HCT116 (cell line): Measurements from ENCODE around the gene ENHO.

ENCODE experiments used
- ATF3 ChIP-seq: IDR thresholded peaks from 2 replicates; pipeline ENCODE4 v1.6.1; 2012
- CEBPB ChIP-seq: IDR thresholded peaks from 2 replicates; pipeline ENCODE4 v1.6.1; 2012; ENCODE audit warnings: low read depth
- CTCF ChIP-seq, 3 experiments: fragments of 200-600 bp in 1 of 3; sonication (generic) in 1 of 3; IDR thresholded peaks in 2 of 3; conservative IDR thresholded peaks in 1 of 3; 2 replicates each; pipeline ENCODE4 v1.5.1; 2012 to 2017; ENCODE audit warnings: low read depth in 2 of 3, low read length in 2 of 3, antibody characterized with exemption in 1 of 3, borderline replicate concordance in 1 of 3, control low read depth in 1 of 3, mild to moderate bottlenecking in 1 of 3, mixed read lengths in 1 of 3, mixed run types in 1 of 3, moderate library complexity in 1 of 3; ENCODE audit not compliant: insufficient read depth in 1 of 3
- EGR1 ChIP-seq: IDR thresholded peaks from 2 replicates; pipeline ENCODE4 v1.6.1; 2012; ENCODE audit warnings: low read depth
- ELF1 ChIP-seq: IDR thresholded peaks from 2 replicates; pipeline ENCODE4 v1.6.1; 2012; ENCODE audit warnings: low read depth, borderline replicate concordance
- EZH2 ChIP-seq: fragments of 200-600 bp; sonication (generic); IDR thresholded peaks from 2 replicates; pipeline ENCODE4 v1.6.1; 2017; ENCODE audit warnings: antibody characterized with exemption, mixed run types
- EZH2phosphoT487 ChIP-seq: fragments of 200-600 bp; IDR thresholded peaks from 2 replicates; pipeline ENCODE4 v1.6.1; 2018; ENCODE audit warnings: antibody characterized with exemption, borderline replicate concordance
- JUND ChIP-seq: IDR thresholded peaks from 2 replicates; pipeline ENCODE4 v1.6.1; 2012
- POLR2A ChIP-seq: IDR thresholded peaks from 2 replicates; pipeline ENCODE4 v1.7.0; 2011; ENCODE audit warnings: borderline replicate concordance; ENCODE audit not compliant: insufficient read depth, insufficient read length; ENCODE audit errors: extremely low read depth
- POLR2AphosphoS5 ChIP-seq: IDR thresholded peaks from 2 replicates; pipeline ENCODE4 v1.6.1; 2011; ENCODE audit warnings: mild to moderate bottlenecking, low read depth, low read length, moderate library complexity
- REST ChIP-seq: IDR thresholded peaks from 2 replicates; pipeline ENCODE4 v1.6.1; 2012; ENCODE audit warnings: low read depth
- SIN3A ChIP-seq: IDR thresholded peaks from 2 replicates; pipeline ENCODE4 v1.6.1; 2012; ENCODE audit warnings: low read depth
- ZNF274 ChIP-seq: fragments of 200-500 bp; sonication (Bioruptor generic); IDR thresholded peaks from 2 replicates; pipeline ENCODE4 v1.6.1; 2014; ENCODE audit warnings: mild to moderate bottlenecking, low read depth, low read length, inconsistent platforms

GRCh38 chr9:34546834-34547827, 24.3 kb upstream of the ENHO start:
- TF ChIP-seq JUND (no peak), POLR2A (no peak), SIN3A (no peak), EZH2phosphoT487 (no peak), ZNF274 (no peak), REST (no peak), CEBPB (no peak), CTCF (IDR thresholded peaks at IDR 0.05 in 2 of 3, conservative IDR thresholded peaks at IDR 0.05 in 1 of 3; ENCODE audit: borderline replicate concordance in 1 of 3, insufficient read depth in 1 of 3, low read depth in 2 of 3, low read length in 2 of 3) (peak; percentile 75 to 87 (median 86); a peak in 5 of 6 replicates), EZH2 (no peak), POLR2AphosphoS5 (no peak), EGR1 (no peak), ATF3 (no peak), ELF1 (no peak)
